ENCODE data around the gene NPTXR.

- TF ChIP-seq CTCF (IDR thresholded peaks at IDR 0.05; ENCODE audit: low read length) = no peak
- no peak for TF ChIP-seq EZH2 (IDR thresholded peaks at IDR 0.05; ENCODE audit: borderline replicate concordance, low read length)
Measured at GRCh38 chr22:38833061-38833460, 10.8 kb downstream of the NPTXR start.
